D721Med (cell line): ENCODE results near the gene CCDC85C.

Experiments
- DNase-seq: peaks from one replicate; pipeline ENCODE4 v3.0.0; 2011; ENCODE audit warnings: low spot score; ENCODE audit not compliant: insufficient read length
- FAIRE-seq: peaks from 2 replicates; lab custom pipeline; 2011; peaks lifted over from hg19 to GRCh38; lab: Jason Lieb, UNC
- CTCF ChIP-seq: IDR thresholded peaks from 2 replicates; pipeline ENCODE4 v1.5.1; 2012; ENCODE audit warnings: mild to moderate bottlenecking, control low read depth; ENCODE audit not compliant: insufficient read depth; ENCODE audit errors: missing control alignments

CCDC85C gene

GRCh38 chr14:99516156-99516870 lies 87.7 kb downstream of the CCDC85C start:
- DNase-seq: no peak
- FAIRE-seq: no peak
- TF ChIP-seq CTCF: no peak

GRCh38 chr14:99515301-99516155 lies 88.5 kb downstream of the CCDC85C start:
- no peak for FAIRE-seq
- DNase-seq: no peak
- no peak for TF ChIP-seq CTCF

DNA sequence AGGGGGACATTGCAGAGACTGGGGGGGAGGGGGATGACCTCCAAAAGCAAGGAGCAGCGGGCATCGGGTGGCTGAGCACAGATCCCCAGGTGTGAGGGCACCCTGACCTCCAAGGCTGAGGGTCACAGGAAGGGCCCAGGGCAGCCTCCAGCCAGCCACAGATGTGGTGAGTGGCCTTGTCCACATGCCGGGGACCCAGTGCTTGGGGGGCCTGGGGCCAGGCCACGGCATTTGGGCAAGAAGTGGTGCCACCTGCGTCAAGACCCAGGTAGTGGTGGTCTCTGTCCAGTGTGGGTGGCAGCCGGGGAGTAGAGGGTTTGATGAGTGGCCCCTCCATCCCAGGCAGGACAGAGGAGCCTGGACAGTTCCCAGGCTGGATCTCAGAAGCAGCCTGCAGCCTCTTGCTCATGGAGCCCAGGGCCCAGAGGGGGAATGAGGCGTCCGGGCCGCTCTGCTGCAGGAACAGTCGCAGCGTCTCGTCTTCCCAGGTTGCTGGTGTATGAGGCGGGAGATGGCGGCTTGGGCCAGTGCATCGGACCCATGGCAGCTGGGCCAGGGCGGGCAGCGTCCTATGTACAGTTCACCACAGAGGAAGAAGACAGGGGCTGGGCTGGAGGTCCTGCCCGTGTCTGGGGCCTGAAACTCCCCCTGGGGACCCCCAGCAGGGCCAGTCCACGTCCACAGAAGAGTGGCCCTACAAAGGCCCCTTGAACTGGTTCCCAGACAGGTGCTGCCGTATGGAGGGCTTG lies 89.3 kb downstream of the CCDC85C start:
- FAIRE-seq (no peak), DNase-seq (no peak)
- no peak for TF ChIP-seq CTCF

GRCh38 chr14:99513946-99514551 lies 90.0 kb downstream of the CCDC85C start:
- no peak for DNase-seq
- FAIRE-seq: no peak
- no peak for TF ChIP-seq CTCF

GRCh38 chr14:99513183-99513694 lies 90.8 kb downstream of the CCDC85C start:
- no peak for FAIRE-seq
- no peak for DNase-seq
- TF ChIP-seq CTCF: no peak

DNA sequence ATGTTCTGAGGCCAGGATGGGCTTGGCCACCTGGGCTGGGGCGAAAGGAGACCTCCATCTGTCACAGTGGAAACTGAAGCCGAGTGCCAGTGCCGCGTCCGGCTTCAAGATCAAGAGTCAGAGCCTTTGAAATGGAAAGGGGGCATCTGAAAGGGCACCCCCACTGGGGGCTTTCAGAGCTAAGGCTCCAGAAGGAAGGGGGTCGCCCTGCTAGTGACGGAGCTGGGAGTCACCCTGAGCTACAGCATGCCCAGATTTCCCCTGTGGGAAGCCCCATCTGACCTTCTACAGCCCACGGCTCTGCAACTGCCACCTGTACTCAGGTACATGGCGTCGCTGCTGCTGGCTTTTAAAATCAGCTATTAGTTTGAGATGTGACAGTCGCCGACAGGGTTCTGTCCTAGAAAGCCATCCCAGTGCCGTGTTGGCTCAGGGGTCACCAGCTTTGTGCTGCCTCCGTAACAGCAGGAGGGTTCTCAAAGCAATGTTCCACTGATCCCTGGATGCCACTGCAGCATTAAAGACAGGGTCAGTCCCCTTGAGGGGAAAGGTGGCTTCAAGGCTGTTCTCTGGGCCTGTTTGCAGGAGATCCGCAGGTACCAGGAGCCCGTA lies 91.3 kb downstream of the CCDC85C start:
- DNase-seq: no peak
- TF ChIP-seq CTCF: no peak
- no peak for FAIRE-seq
